K562 (cell line): Measurements from ENCODE around the gene TNFAIP8L2. TPM values are rescaled to one million over a fixed set of nuclear protein-coding genes. Genes with fewer than 3 reads are reported as not detected.
A peak's percentile ranks its signal among the peaks of the same experiment; 100 is the strongest.

ENCODE experiments used
- CGGBP1 ChIP-seq: fragments of 250-450 bp; sonication (Bioruptor Pico); IDR thresholded peaks from 2 replicates; pipeline ENCODE4 v1.9.0; 2021; ENCODE audit warnings: mild to moderate bottlenecking
- CXXC5 ChIP-seq: fragments of 250-450 bp; sonication (Bioruptor Pico); IDR thresholded peaks from 2 replicates; pipeline ENCODE4 v1.8.0; 2022; ENCODE audit warnings: inconsistent platforms, mild to moderate bottlenecking, moderate library complexity
- MAZ ChIP-seq, 2 experiments: fragments of 450-650 bp in 1 of 2; sonication (generic) in 1 of 2; formaldehyde crosslinking; IDR thresholded peaks in 1 of 2; conservative IDR thresholded peaks in 1 of 2; 2 replicates each; pipeline versions ENCODE4 v1.4.0 to v1.5.0; 2020; ENCODE audit warnings: mild to moderate bottlenecking in 1 of 2, missing genetic modification reagents in 1 of 2
- MTA2 ChIP-seq: fragments of 450-650 bp; IDR thresholded peaks from 2 replicates; pipeline ENCODE4 v1.6.1; 2016; ENCODE audit warnings: low read depth
- NKRF ChIP-seq: fragments of 450-650 bp; IDR thresholded peaks from 2 replicates; pipeline ENCODE4 v1.6.1; 2016; ENCODE audit warnings: borderline replicate concordance
- PHB2 ChIP-seq: fragments of 450-650 bp; IDR thresholded peaks from 2 replicates; pipeline ENCODE4 v1.6.1; 2017; ENCODE audit warnings: low read depth
- RBM17 ChIP-seq: fragments of 200-400 bp; formaldehyde crosslinking; IDR thresholded peaks from 2 replicates; pipeline ENCODE4 v1.6.1; 2017; ENCODE audit warnings: low read depth, mild to moderate bottlenecking, low read length, borderline replicate concordance
- RNF2 ChIP-seq: sonication (generic); IDR thresholded peaks from 2 replicates; pipeline ENCODE4 v1.6.1; 2016
- TCF3 ChIP-seq: sonication (generic); formaldehyde crosslinking; IDR thresholded peaks from 2 replicates; pipeline ENCODE4 v1.4.0; 2020; ENCODE audit warnings: mild to moderate bottlenecking, missing genetic modification reagents
- VEZF1 ChIP-seq: fragments of 200-800 bp; sonication (Bioruptor generic); IDR thresholded peaks from 2 replicates; pipeline ENCODE4 v1.6.1; 2017; ENCODE audit warnings: missing genetic modification characterization, missing compliant biosample characterization
- ZKSCAN3 ChIP-seq: fragments of 250-450 bp; sonication (Bioruptor Pico); IDR thresholded peaks from 2 replicates; pipeline ENCODE4 v1.4.0; 2020
- ZNF197 ChIP-seq: fragments of 200-800 bp; sonication (Bioruptor generic); IDR thresholded peaks from 2 replicates; pipeline ENCODE4 v1.6.1; 2016; ENCODE audit warnings: low read depth, missing genetic modification characterization, missing compliant biosample characterization
- ZNF23 ChIP-seq: fragments of 250-450 bp; sonication (Bioruptor Pico); IDR thresholded peaks from 2 replicates; pipeline ENCODE4 v1.4.0; 2020; ENCODE audit warnings: mild to moderate bottlenecking
- ZNF277 ChIP-seq: fragments of 250-450 bp; sonication (Bioruptor Pico); IDR thresholded peaks from 2 replicates; pipeline ENCODE4 v1.8.0; 2022; ENCODE audit warnings: inconsistent platforms, mild to moderate bottlenecking, moderate library complexity, borderline replicate concordance
- ZNF449 ChIP-seq: fragments of 250-450 bp; sonication (Bioruptor Pico); IDR thresholded peaks from 2 replicates; pipeline ENCODE4 v1.8.0; 2022; ENCODE audit warnings: moderate library complexity, mild to moderate bottlenecking, inconsistent platforms
- polyA plus RNA-seq, 8 experiments: library from polyadenylated mRNA; depleted of rRNA in 4 of 8; stranded (reverse) in 5 of 8; unstranded in 3 of 8; fragments of >200 nt; fragmentation: Nextera tagmentation in 2 of 8; fragmentation: Illumina TruSeq in 1 of 8; extraction: Ambion mirVana in 2 of 8; extraction: Trizol in 1 of 8; gene quantifications; 2 replicates each; pipeline versions ENCODE4 v1.2.1 to v1.2.3, GENCODE V29; 2011 to 2014; ENCODE audit warnings: inconsistent platforms in 1 of 8, missing spikeins in 1 of 8
- total RNA-seq, 7 experiments: library from RNA; depleted of rRNA in 6 of 7; stranded (reverse); fragments of >200 nt in 6 of 7; fragmentation: Illumina TruSeq in 2 of 7; extraction: Trizol in 2 of 7; gene quantifications; 2 replicates each; pipeline versions ENCODE4 v1.2.1 to v1.2.3, GENCODE V29; 2011 to 2021; ENCODE audit warnings: low replicate concordance in 1 of 7
- TF ChIP-seq, protein P1 (sequence below): IDR thresholded peaks from 2 replicates; pipeline ENCODE4 v1.6.1; 2016; ENCODE audit warnings: missing genetic modification characterization, missing compliant biosample characterization
- TF ChIP-seq, protein P2 (sequence below): sonication (generic); formaldehyde crosslinking; IDR thresholded peaks from 2 replicates; pipeline ENCODE4 v1.8.1; 2023; ENCODE audit warnings: mild to moderate bottlenecking, missing genetic modification reagents

The TNFAIP8L2 gene
- total and polyA plus RNA-seq, 9 of the 15 experiments (the other 6 are each of a cell fraction or from before 2014, with no cell fraction given), result 0.05 to 1.7 (median 0.52) TPM

DNA sequence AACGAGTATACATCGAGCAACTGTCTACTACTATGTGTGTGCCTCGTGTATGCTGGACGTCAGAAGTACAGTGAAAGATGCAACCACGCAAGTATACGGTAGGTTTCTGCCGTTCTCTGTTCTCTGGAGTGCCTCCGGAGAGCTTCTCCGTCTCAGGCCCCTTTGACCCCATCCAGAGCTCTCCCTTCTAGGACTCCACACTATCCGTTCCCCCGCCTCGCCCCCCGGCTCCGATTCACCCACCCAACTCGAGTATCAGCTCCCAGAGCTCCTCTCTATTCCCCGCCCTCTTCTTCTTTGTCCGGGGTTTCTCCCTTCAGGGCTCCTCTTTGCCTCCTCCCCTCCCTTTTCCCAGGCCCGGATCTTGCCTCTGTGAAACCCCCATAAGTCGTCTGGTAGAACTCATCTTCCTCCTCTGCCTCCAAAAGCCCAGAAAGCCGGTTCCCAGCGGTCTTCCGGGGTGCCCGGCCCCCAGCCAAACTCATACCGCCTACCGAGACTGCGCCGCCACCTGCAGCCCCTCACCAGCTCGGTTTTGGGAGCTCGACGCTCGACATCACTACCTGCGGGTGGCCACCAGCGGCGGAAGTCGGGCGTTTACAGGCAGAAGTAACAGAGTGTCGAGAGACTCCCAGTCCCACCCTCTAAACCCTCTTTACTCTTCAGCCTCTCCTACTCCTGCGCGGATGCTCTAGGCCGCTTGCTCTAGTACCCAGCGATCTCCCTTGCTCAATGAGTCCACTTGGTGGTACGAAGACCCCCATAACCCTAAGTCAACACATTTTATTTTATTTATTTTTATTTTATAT lies 33.4 kb downstream of the TNFAIP8L2 start, which contains the start of gene VPS72 (continued):
- peak; percentile 73; the same call in 1 of the 2 replicates for TF ChIP-seq NKRF
- TF ChIP-seq, protein P1, sequence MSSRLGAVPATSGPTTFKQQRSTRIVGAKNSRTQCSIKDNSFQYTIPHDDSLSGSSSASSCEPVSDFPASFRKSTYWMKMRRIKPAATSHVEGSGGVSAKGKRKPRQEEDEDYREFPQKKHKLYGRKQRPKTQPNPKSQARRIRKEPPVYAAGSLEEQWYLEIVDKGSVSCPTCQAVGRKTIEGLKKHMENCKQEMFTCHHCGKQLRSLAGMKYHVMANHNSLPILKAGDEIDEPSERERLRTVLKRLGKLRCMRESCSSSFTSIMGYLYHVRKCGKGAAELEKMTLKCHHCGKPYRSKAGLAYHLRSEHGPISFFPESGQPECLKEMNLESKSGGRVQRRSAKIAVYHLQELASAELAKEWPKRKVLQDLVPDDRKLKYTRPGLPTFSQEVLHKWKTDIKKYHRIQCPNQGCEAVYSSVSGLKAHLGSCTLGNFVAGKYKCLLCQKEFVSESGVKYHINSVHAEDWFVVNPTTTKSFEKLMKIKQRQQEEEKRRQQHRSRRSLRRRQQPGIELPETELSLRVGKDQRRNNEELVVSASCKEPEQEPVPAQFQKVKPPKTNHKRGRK (tag), result no peak
- no peak for TF ChIP-seq PHB2
- no peak for TF ChIP-seq MTA2
- TF ChIP-seq, protein P2, sequence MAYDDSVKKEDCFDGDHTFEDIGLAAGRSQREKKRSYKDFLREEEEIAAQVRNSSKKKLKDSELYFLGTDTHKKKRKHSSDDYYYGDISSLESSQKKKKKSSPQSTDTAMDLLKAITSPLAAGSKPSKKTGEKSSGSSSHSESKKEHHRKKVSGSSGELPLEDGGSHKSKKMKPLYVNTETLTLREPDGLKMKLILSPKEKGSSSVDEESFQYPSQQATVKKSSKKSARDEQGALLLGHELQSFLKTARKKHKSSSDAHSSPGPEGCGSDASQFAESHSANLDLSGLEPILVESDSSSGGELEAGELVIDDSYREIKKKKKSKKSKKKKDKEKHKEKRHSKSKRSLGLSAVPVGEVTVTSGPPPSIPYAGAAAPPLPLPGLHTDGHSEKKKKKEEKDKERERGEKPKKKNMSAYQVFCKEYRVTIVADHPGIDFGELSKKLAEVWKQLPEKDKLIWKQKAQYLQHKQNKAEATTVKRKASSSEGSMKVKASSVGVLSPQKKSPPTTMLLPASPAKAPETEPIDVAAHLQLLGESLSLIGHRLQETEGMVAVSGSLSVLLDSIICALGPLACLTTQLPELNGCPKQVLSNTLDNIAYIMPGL, result 0 out of 2 replicates have a peak, but pooled peaks have one; percentile 79
- no peak for TF ChIP-seq ZNF277 (CRISPR knock-in tag)
- no peak for TF ChIP-seq ZNF23 (CRISPR knock-in tag)
- TF ChIP-seq CGGBP1 (CRISPR knock-in tag), result no peak
- TF ChIP-seq CXXC5, result peak; percentile 84
- no peak for TF ChIP-seq RBM17
- TF ChIP-seq ZKSCAN3 (CRISPR knock-in tag), result no peak
- TF ChIP-seq MAZ (CRISPR knock-in tag; conservative IDR thresholded peaks at IDR 0.05 in 1 of 2, IDR thresholded peaks at IDR 0.05 in 1 of 2), result peak; percentile 88 to 92
- TF ChIP-seq VEZF1 (CRISPR knock-in tag), result peak; percentile 82
- no peak for TF ChIP-seq ZNF449 (CRISPR knock-in tag)
- peak; percentile 71 for TF ChIP-seq RNF2
- TF ChIP-seq TCF3 (CRISPR knock-in tag), result no peak
- no peak for TF ChIP-seq ZNF197
